Smooth muscle cell (in vitro differentiated cells): ENCODE results near the gene PRDM15. TPM values are rescaled to one million over a fixed set of nuclear protein-coding genes. Genes with fewer than 3 reads are reported as not detected.

ENCODE experiments used
- DNase-seq: peaks from one replicate; lab custom pipeline; 2025; ENCODE audit not compliant: unreplicated experiment; lab: John Stamatoyannopoulos, UW
- H2AFZ ChIP-seq: fragments of 200-600 bp; sonication (generic); 2 replicates; pipeline ENCODE4 v1.6.0; 2016; ENCODE audit warnings: antibody characterized with exemption, low read depth, mild to moderate bottlenecking
- H3F3A ChIP-seq: fragments of 200-600 bp; sonication (generic); 2 replicates; pipeline ENCODE4 v1.6.0; 2017; ENCODE audit warnings: antibody characterized with exemption, low read depth
- H3K27ac ChIP-seq: fragments of 200-600 bp; sonication (generic); 2 replicates; pipeline ENCODE4 v1.5.1; 2016; ENCODE audit warnings: low read depth, mild to moderate bottlenecking
- H3K27me3 ChIP-seq: fragments of 200-600 bp; sonication (generic); 2 replicates; pipeline ENCODE4 v1.6.1; 2016; ENCODE audit warnings: low read depth, mild to moderate bottlenecking
- H3K36me3 ChIP-seq: fragments of 200-600 bp; sonication (generic); 2 replicates; pipeline ENCODE4 v1.5.1; 2016; ENCODE audit warnings: low read depth
- H3K4me1 ChIP-seq: fragments of 200-600 bp; sonication (generic); 2 replicates; pipeline ENCODE4 v1.5.1; 2016; ENCODE audit warnings: low read depth
- H3K4me2 ChIP-seq: fragments of 200-600 bp; sonication (generic); 2 replicates; pipeline ENCODE4 v1.6.0; 2016; ENCODE audit warnings: mild to moderate bottlenecking
- H3K4me3 ChIP-seq: fragments of 200-600 bp; sonication (generic); 2 replicates; pipeline ENCODE4 v1.5.1; 2016; ENCODE audit warnings: mild to moderate bottlenecking
- H3K79me2 ChIP-seq: fragments of 200-600 bp; sonication (generic); 2 replicates; pipeline ENCODE4 v1.6.0; 2016; ENCODE audit warnings: low read depth, mild to moderate bottlenecking
- H3K9ac ChIP-seq: fragments of 200-600 bp; sonication (generic); 2 replicates; pipeline ENCODE4 v1.6.0; 2016; ENCODE audit warnings: low read depth
- H3K9me3 ChIP-seq: fragments of 200-600 bp; sonication (generic); replicated peaks from 2 replicates; pipeline ENCODE4 v1.5.1; 2016; ENCODE audit warnings: low read depth
- H4K20me1 ChIP-seq: fragments of 200-600 bp; sonication (generic); 2 replicates; pipeline ENCODE4 v1.6.0; 2016; ENCODE audit warnings: low read depth
- WGBS: methylation state at CpG from one replicate; pipeline ENCODE4 v1.1.7; 2016; ENCODE audit warnings: low lambda C conversion rate; 5-methylcytosine and 5-hydroxymethylcytosine counted together
- polyA plus RNA-seq: library from polyadenylated mRNA; unstranded; fragments of >200 nt; fragmentation: Nextera tagmentation; extraction: Ambion mirVana; gene quantifications from 2 replicates; pipeline ENCODE4 v1.2.1, GENCODE V29; 2016
- total RNA-seq: library from RNA; depleted of rRNA; stranded (reverse); fragments of >200 nt; gene quantifications from 2 replicates; pipeline ENCODE4 v1.2.3, GENCODE V29; 2014
- TF ChIP-seq, protein P1 (sequence below): fragments of 200-600 bp; sonication (generic); IDR thresholded peaks from 2 replicates; pipeline ENCODE4 v1.5.1; 2017; ENCODE audit warnings: borderline replicate concordance, mild to moderate bottlenecking, antibody characterized with exemption; ENCODE audit not compliant: insufficient read depth, poor library complexity, severe bottlenecking

The PRDM15 gene
- total and polyA plus RNA-seq, 2 experiments from 2014 or later = 2.0 to 6.8 TPM

DNA sequence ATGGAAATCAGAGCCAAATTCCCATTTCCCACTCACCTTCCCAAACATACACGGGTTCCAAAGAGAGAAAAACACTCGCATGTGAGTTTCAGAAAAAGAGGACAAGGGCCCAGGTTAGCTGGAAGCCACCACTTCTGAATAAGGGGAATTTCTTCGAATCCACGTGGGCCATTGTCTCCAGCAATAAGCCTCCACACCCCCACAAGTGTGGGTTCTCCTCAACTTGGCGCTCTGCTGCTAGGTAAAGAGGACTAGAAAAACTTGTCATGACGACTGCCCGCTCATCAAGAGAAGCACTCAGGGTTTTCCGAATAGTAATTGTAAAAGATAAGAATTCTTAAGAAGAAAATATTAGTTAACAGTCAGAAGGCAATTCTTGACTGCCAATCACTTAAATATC, 30.6 kb downstream of the PRDM15 start:
- Histone ChIP-seq H3K4me2 (no peak overlapping the region), H3F3A (no peaks in the 10 kb centered on the region), H3K79me2 (no peaks in the 10 kb centered on the region), H3K4me1 (no peaks in the 10 kb centered on the region), H3K4me3 (no peak overlapping the region), H4K20me1 (no peaks in the 10 kb centered on the region), H3K9me3 (no peaks in the 10 kb centered on the region), H3K27me3 (no peaks in the 10 kb centered on the region), H3K36me3 (no peaks in the 10 kb centered on the region), H3K9ac (no peak overlapping the region), H2AFZ (no peak overlapping the region), H3K27ac (no peak overlapping the region)
- no peak for DNase-seq
- 89% methylated on average over 8 of the region's 8 CpGs for WGBS
- TF ChIP-seq, protein P1, sequence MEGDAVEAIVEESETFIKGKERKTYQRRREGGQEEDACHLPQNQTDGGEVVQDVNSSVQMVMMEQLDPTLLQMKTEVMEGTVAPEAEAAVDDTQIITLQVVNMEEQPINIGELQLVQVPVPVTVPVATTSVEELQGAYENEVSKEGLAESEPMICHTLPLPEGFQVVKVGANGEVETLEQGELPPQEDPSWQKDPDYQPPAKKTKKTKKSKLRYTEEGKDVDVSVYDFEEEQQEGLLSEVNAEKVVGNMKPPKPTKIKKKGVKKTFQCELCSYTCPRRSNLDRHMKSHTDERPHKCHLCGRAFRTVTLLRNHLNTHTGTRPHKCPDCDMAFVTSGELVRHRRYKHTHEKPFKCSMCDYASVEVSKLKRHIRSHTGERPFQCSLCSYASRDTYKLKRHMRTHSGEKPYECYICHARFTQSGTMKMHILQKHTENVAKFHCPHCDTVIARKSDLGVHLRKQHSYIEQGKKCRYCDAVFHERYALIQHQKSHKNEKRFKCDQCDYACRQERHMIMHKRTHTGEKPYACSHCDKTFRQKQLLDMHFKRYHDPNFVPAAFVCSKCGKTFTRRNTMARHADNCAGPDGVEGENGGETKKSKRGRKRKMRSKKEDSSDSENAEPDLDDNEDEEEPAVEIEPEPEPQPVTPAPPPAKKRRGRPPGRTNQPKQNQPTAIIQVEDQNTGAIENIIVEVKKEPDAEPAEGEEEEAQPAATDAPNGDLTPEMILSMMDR = no peak

DNA sequence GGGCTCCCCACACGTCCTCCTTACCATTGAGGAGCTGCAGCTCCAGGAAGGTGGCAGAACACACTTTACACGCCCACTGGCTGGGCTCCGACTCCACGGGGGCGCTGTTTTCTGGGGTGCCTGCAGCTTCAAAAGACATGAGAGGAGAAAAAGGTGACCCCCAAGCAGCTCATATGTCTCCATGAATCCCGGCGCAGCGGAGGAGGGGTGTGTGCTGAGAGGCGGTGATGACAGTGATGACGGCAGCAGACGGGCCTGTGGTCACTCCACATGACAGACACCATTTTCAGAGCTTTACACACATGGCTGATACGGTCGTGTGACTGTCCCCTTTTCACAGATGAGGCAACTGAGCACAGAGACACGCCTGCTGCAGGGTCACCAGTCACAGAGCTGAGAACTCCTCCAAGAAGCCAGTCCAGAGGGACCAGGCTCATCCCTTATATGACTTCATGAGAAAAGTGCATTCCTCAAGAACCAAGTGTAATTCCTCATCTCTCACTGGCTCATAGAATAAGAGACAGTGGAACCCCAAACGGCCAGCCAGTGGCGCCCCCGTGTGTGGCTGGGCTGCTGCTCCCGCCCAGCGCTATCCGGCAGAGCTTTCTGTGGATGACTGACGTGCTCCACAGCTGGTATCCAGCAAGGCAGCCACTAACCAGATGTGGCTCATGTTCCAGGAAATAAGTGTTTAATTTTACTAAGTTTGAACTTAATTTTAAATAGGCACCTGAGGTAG, 31.9 kb downstream of the PRDM15 start:
- WGBS = 72% methylated on average over 21 of the region's 21 CpGs
- Histone ChIP-seq H3K9me3 (no peaks in the 10 kb centered on the region), H4K20me1 (no peaks in the 10 kb centered on the region), H3K4me1 (no peaks in the 10 kb centered on the region), H3K4me2 (no peak overlapping the region), H3K36me3 (peaks cover under 1% of the 10 kb centered on the region), H3K27ac (no peak overlapping the region), H3K9ac (no peak overlapping the region), H3K4me3 (no peak overlapping the region), H3F3A (no peaks in the 10 kb centered on the region), H3K79me2 (no peaks in the 10 kb centered on the region), H2AFZ (no peak overlapping the region), H3K27me3 (no peaks in the 10 kb centered on the region)
- TF ChIP-seq, protein P1 = no peak
- DNase-seq = no peak

DNA sequence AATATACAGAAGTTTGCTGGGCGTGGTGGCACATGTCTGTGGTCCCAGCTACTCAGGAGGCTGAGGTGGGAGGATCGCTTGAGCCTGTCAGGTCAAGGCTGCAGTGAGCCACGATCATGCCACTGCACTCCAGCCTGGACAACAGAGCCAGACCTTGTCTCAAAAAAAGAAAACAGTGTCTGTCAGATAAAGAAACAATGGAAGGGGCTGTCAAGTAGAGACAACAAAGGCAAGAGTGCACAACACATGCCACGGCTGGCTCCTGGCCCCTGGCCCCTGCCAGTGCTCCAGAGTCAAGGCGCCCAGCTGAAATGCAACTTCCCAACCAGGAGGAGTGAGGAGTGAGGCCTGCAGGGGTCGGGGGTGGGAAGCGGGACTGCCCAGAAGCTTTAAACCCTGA, 32.6 kb downstream of the PRDM15 start:
- Histone ChIP-seq H4K20me1 (no peaks in the 10 kb centered on the region), H3K9ac (no peak overlapping the region), H3K4me2 (no peak overlapping the region), H3K36me3 (peaks cover 8% of the 10 kb centered on the region), H3K4me1 (no peaks in the 10 kb centered on the region), H3K9me3 (peaks cover 4% of the 10 kb centered on the region), H3K4me3 (no peak overlapping the region), H3F3A (no peaks in the 10 kb centered on the region), H3K27me3 (no peaks in the 10 kb centered on the region), H2AFZ (no peak overlapping the region), H3K79me2 (no peaks in the 10 kb centered on the region), H3K27ac (peak overlapping the region; percentile 9)
- TF ChIP-seq, protein P1 = no peak
- 90% methylated on average over 7 of the region's 7 CpGs for WGBS
- no peak for DNase-seq

DNA sequence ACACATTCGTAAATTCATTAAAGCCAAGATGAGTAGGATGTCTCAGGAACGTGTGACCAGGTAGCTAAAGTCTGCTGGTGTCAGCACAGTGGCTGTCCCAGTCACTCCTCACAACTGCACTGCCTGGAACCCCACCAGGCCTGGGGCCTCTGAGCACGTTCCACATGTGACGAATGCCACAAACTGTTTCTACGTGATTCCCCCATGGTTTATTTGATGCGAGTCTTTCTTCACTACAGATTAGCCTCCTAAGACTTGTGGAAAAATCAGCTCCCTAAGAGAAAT, 33.2 kb downstream of the PRDM15 start:
- Histone ChIP-seq H3F3A (no peaks in the 10 kb centered on the region), H3K27ac (peak overlapping the region; percentile 9), H3K9ac (no peak overlapping the region), H3K4me3 (no peak overlapping the region), H3K4me2 (no peak overlapping the region), H3K79me2 (no peaks in the 10 kb centered on the region), H2AFZ (no peak overlapping the region), H3K4me1 (no peaks in the 10 kb centered on the region), H3K36me3 (peaks cover 9% of the 10 kb centered on the region), H4K20me1 (no peaks in the 10 kb centered on the region), H3K27me3 (no peaks in the 10 kb centered on the region), H3K9me3 (peaks cover 8% of the 10 kb centered on the region)
- DNase-seq = no peak
- TF ChIP-seq, protein P1 = no peak
- 51% methylated on average over 6 of the region's 6 CpGs for WGBS
